HG02759 (cell line): ENCODE measurements around the gene RNF32.

Experiments used
- ATAC-seq: cut with Tn5 transposase; IDR thresholded peaks from one replicate; pipeline ENCODE4 v1.9.1; 2021; ENCODE audit warnings: mild to moderate bottlenecking, moderate library complexity; ENCODE audit not compliant: unreplicated experiment

RNF32 gene

GRCh38 chr7:156640257-156640948 is at the start of gene RNF32:
TSS of gene RNF32 (plus strand) at chr7:156640774. CDS start at chr7:156643878, 3,104 bp downstream.
- ATAC-seq: peak; percentile 86

- ATAC-seq: no peak
Measured at GRCh38 chr7:156592155-156592884, 48.3 kb upstream of the RNF32 start.

GRCh38 chr7:156594283-156595080 is 46.1 kb upstream of the RNF32 start:
- ATAC-seq: no peak

- ATAC-seq: no peak
Measured at GRCh38 chr7:156600496-156600895, 40.1 kb upstream of the RNF32 start.

GRCh38 chr7:156602283-156602682 is 38.3 kb upstream of the RNF32 start:
- ATAC-seq: no peak

GRCh38 chr7:156603011-156603410 is 37.6 kb upstream of the RNF32 start:
- no peak for ATAC-seq

GRCh38 chr7:156603629-156604028 is 36.9 kb upstream of the RNF32 start:
- no peak for ATAC-seq

- ATAC-seq: no peak
Measured at GRCh38 chr7:156604311-156604710, 36.3 kb upstream of the RNF32 start.

GRCh38 chr7:156604836-156605695 is 35.5 kb upstream of the RNF32 start:
- ATAC-seq: no peak

GRCh38 chr7:156606135-156606534 is 34.4 kb upstream of the RNF32 start:
- ATAC-seq: no peak

- ATAC-seq: no peak
Measured at GRCh38 chr7:156606691-156607331, 33.8 kb upstream of the RNF32 start.

GRCh38 chr7:156607332-156608172 is 33.0 kb upstream of the RNF32 start:
- ATAC-seq: no peak

- no peak for ATAC-seq
Measured at GRCh38 chr7:156608173-156608478, 32.4 kb upstream of the RNF32 start.

- ATAC-seq: no peak
Measured at GRCh38 chr7:156609010-156609877, 31.3 kb upstream of the RNF32 start.

- no peak for ATAC-seq
Measured at GRCh38 chr7:156610130-156610529, 30.4 kb upstream of the RNF32 start.

- ATAC-seq: no peak
Measured at GRCh38 chr7:156610601-156611000, 30.0 kb upstream of the RNF32 start.

GRCh38 chr7:156611014-156612010 is 29.3 kb upstream of the RNF32 start:
- no peak for ATAC-seq
